K562 (cell line): ENCODE measurements around the gene ENC1. TPM values are rescaled to one million over a fixed set of nuclear protein-coding genes. Genes with fewer than 3 reads are reported as not detected.

Experiments used
- ATF1 ChIP-seq, 2 experiments: fragments of 450-650 bp in 1 of 2; IDR thresholded peaks; 2 replicates each; pipeline ENCODE4 v1.6.1; 2016; ENCODE audit warnings: missing compliant biosample characterization in 1 of 2, missing genetic modification characterization in 1 of 2
- CTBP1 ChIP-seq: fragments of 450-650 bp; IDR thresholded peaks from 2 replicates; pipeline ENCODE4 v1.6.1; 2016; ENCODE audit warnings: borderline replicate concordance
- FOSL1 ChIP-seq: fragments of 200-800 bp; sonication (Bioruptor generic); conservative IDR thresholded peaks from 2 replicates; pipeline ENCODE4 v1.6.1; 2016; ENCODE audit warnings: missing genetic modification characterization, missing compliant biosample characterization
- HES1 ChIP-seq: fragments of 450-650 bp; IDR thresholded peaks from 2 replicates; pipeline ENCODE4 v1.6.1; 2016; ENCODE audit warnings: low read depth, mild to moderate bottlenecking, moderate library complexity
- KLF10 ChIP-seq: fragments of 250-450 bp; sonication (Bioruptor Pico); IDR thresholded peaks from 2 replicates; pipeline ENCODE4 v1.6.1; 2021; ENCODE audit warnings: matching md5 sums
- L3MBTL2 ChIP-seq: fragments of 450-650 bp; IDR thresholded peaks from 2 replicates; pipeline ENCODE4 v1.6.1; 2016; ENCODE audit warnings: mild to moderate bottlenecking, moderate library complexity
- PML ChIP-seq: IDR thresholded peaks from 2 replicates; pipeline ENCODE4 v1.6.1; 2012; ENCODE audit warnings: low read length, inconsistent platforms
- POLR2AphosphoS5 ChIP-seq: IDR thresholded peaks from 2 replicates; pipeline ENCODE4 v1.6.1; 2011; ENCODE audit warnings: mild to moderate bottlenecking, low read depth, low read length, moderate library complexity; ENCODE audit not compliant: control insufficient read depth, insufficient read depth
- RB1 ChIP-seq: fragments of 450-650 bp; IDR thresholded peaks from 2 replicates; pipeline ENCODE4 v1.6.1; 2017; ENCODE audit warnings: low read depth, mild to moderate bottlenecking
- SRF ChIP-seq, 2 experiments: fragments of 250-450, 450-650 bp in 1 of 2; sonication (Bioruptor Pico) in 1 of 2; sonication (generic) in 1 of 2; formaldehyde crosslinking; IDR thresholded peaks; 2 replicates each; pipeline versions ENCODE4 v1.5.0 to v1.5.1; 2020 to 2022; ENCODE audit warnings: mild to moderate bottlenecking in 1 of 2, missing genetic modification reagents in 1 of 2
- STAG1 ChIP-seq: sonication (generic); formaldehyde crosslinking; IDR thresholded peaks from 2 replicates; pipeline ENCODE4 v1.5.0; 2020; ENCODE audit warnings: missing genetic modification reagents, borderline replicate concordance
- TBP ChIP-seq: optimal IDR thresholded peaks from 2 replicates; pipeline ENCODE3; 2011; ENCODE audit warnings: low read depth, low read length, improper control_type of control experiment
- TFAP4 ChIP-seq: sonication (generic); formaldehyde crosslinking; IDR thresholded peaks from 2 replicates; pipeline ENCODE4 v1.8.0; 2022; ENCODE audit warnings: missing genetic modification reagents, mild to moderate bottlenecking, moderate library complexity, borderline replicate concordance
- TOE1 ChIP-seq, 2 experiments: fragments of 450-650 bp in 1 of 2; sonication (generic) in 1 of 2; formaldehyde crosslinking in 1 of 2; IDR thresholded peaks; 2 replicates each; pipeline versions ENCODE4 v1.7.1 to v1.8.0; 2016 to 2022; ENCODE audit warnings: borderline replicate concordance in 2 of 2, mild to moderate bottlenecking in 2 of 2, antibody characterized with exemption in 1 of 2, inconsistent platforms in 1 of 2, low read depth in 1 of 2, missing genetic modification reagents in 1 of 2, moderate library complexity in 1 of 2
- ZNF347 ChIP-seq: fragments of 450-650 bp; formaldehyde crosslinking; IDR thresholded peaks from 2 replicates; pipeline ENCODE4 v1.4.0; 2020; ENCODE audit warnings: low read depth, mild to moderate bottlenecking, moderate library complexity
- ZNF695 ChIP-seq: fragments of 450-650 bp; formaldehyde crosslinking; IDR thresholded peaks from 2 replicates; pipeline ENCODE4 v1.4.0; 2020; ENCODE audit warnings: mild to moderate bottlenecking, moderate library complexity
- ZNF830 ChIP-seq: fragments of 250-450 bp; sonication (Bioruptor Pico); IDR thresholded peaks from 2 replicates; pipeline ENCODE4 v1.5.0; 2021; ENCODE audit warnings: mild to moderate bottlenecking
- polyA plus RNA-seq, 8 experiments: library from polyadenylated mRNA; depleted of rRNA in 4 of 8; stranded (reverse) in 5 of 8; unstranded in 3 of 8; fragments of >200 nt; fragmentation: Nextera tagmentation in 2 of 8; fragmentation: Illumina TruSeq in 1 of 8; extraction: Ambion mirVana in 2 of 8; extraction: Trizol in 1 of 8; gene quantifications; 2 replicates each; pipeline versions ENCODE4 v1.2.1 to v1.2.3, GENCODE V29; 2011 to 2014; ENCODE audit warnings: inconsistent platforms in 1 of 8, missing spikeins in 1 of 8
- total RNA-seq, 7 experiments: library from RNA; depleted of rRNA in 6 of 7; stranded (reverse); fragments of >200 nt in 6 of 7; fragmentation: Illumina TruSeq in 2 of 7; extraction: Trizol in 2 of 7; gene quantifications; 2 replicates each; pipeline versions ENCODE4 v1.2.1 to v1.2.3, GENCODE V29; 2011 to 2021; ENCODE audit warnings: low replicate concordance in 1 of 7
- TF ChIP-seq, protein P1 (sequence below): fragments of 450-650 bp; formaldehyde crosslinking; IDR thresholded peaks from 2 replicates; pipeline ENCODE4 v1.4.0; 2020; ENCODE audit warnings: mild to moderate bottlenecking, moderate library complexity
- TF ChIP-seq, protein P2 (sequence below), 3 experiments: IDR thresholded peaks in 2 of 3; conservative IDR thresholded peaks in 1 of 3; 2 replicates each; pipeline ENCODE4 v1.5.1; 2011 to 2012; ENCODE audit warnings: low read length in 3 of 3, mild to moderate bottlenecking in 3 of 3, control low read depth in 2 of 3, improper control_type of control experiment in 1 of 3, inconsistent platforms in 1 of 3, low read depth in 1 of 3, mixed read lengths in 1 of 3, moderate library complexity in 1 of 3; ENCODE audit not compliant: insufficient read depth in 2 of 3

ENC1 gene
- total and polyA plus RNA-seq, 9 of the 15 experiments (the other 6 are each of a cell fraction or from before 2014, with no cell fraction given): 0.17 to 3.2 (median 0.97) TPM

DNA sequence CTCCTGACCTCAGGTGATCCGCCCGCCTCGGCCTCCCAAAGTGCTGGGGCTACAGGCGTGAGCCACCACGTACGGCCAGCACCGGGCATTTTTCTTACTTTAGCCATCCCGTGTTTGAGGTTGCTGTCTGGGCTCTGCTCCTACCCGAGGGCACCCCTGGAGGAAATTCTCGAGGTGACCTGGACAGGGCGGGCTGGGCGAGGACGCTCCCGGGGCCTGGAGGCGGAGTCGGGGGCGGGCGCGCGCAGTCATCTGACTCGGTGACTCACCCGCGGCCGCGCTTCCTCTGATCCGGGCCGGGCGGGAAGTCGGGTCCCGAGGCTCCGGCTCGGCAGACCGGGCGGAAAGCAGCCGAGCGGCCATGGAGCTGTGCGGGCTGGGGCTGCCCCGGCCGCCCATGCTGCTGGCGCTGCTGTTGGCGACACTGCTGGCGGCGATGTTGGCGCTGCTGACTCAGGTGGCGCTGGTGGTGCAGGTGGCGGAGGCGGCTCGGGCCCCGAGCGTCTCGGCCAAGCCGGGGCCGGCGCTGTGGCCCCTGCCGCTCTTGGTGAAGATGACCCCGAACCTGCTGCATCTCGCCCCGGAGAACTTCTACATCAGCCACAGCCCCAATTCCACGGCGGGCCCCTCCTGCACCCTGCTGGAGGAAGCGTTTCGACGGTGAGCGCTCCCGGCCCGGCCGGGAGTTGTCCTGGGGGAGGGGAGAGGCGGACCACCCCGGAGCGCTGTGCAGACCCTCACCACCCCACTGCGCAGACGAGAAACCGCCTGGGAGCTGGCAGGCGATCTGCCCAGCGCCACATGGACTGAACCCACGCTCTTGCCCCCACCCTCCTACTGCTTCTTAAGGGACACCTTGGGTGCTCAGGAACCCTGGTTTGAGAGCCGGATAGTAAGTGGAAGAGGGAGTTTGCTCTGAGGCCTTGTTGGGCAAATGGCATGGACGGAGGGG, 44.6 kb upstream of the ENC1 start, which contains the start of gene HEXB (continued):
- TF ChIP-seq, protein P1, sequence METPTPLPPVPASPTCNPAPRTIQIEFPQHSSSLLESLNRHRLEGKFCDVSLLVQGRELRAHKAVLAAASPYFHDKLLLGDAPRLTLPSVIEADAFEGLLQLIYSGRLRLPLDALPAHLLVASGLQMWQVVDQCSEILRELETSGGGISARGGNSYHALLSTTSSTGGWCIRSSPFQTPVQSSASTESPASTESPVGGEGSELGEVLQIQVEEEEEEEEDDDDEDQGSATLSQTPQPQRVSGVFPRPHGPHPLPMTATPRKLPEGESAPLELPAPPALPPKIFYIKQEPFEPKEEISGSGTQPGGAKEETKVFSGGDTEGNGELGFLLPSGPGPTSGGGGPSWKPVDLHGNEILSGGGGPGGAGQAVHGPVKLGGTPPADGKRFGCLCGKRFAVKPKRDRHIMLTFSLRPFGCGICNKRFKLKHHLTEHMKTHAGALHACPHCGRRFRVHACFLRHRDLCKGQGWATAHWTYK (CRISPR knock-in tag): peak; percentile 70; the same call in 1 of the 2 replicates
- peak; percentile 87 for TF ChIP-seq TFAP4 (CRISPR knock-in tag)
- peak; percentile 69 for TF ChIP-seq POLR2AphosphoS5
- TF ChIP-seq L3MBTL2: peak; percentile 78
- TF ChIP-seq HES1: no peak
- TF ChIP-seq STAG1: 0 out of 2 replicates have a peak, but pooled peaks have one; percentile 7
- peak; percentile 32; the same call in 1 of the 2 replicates for TF ChIP-seq CTBP1
- no peak for TF ChIP-seq ATF1 (CRISPR knock-in tag; IDR thresholded peaks at IDR 0.05)
- TF ChIP-seq ATF1 (tag; IDR thresholded peaks at IDR 0.05): peak; percentile 46; the same call in 1 of the 2 replicates
- TF ChIP-seq KLF10 (CRISPR knock-in tag): no peak
- TF ChIP-seq RB1: peak; percentile 89
- TF ChIP-seq, protein P2, sequence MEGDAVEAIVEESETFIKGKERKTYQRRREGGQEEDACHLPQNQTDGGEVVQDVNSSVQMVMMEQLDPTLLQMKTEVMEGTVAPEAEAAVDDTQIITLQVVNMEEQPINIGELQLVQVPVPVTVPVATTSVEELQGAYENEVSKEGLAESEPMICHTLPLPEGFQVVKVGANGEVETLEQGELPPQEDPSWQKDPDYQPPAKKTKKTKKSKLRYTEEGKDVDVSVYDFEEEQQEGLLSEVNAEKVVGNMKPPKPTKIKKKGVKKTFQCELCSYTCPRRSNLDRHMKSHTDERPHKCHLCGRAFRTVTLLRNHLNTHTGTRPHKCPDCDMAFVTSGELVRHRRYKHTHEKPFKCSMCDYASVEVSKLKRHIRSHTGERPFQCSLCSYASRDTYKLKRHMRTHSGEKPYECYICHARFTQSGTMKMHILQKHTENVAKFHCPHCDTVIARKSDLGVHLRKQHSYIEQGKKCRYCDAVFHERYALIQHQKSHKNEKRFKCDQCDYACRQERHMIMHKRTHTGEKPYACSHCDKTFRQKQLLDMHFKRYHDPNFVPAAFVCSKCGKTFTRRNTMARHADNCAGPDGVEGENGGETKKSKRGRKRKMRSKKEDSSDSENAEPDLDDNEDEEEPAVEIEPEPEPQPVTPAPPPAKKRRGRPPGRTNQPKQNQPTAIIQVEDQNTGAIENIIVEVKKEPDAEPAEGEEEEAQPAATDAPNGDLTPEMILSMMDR (IDR thresholded peaks at IDR 0.05 in 2 of 3, conservative IDR thresholded peaks at IDR 0.05 in 1 of 3; ENCODE audit: insufficient read depth in 2 of 3, low read depth in 1 of 3, low read length in 3 of 3): peak in 1 of 3 experiments; percentile 40; a peak in 3 of 6 replicates
- TF ChIP-seq ZNF830 (CRISPR knock-in tag): 0 out of 2 replicates have a peak, but pooled peaks have one; percentile 45
- peak; percentile 47; the same call in 1 of the 2 replicates for TF ChIP-seq PML
- no peak for TF ChIP-seq ZNF695 (CRISPR knock-in tag)
- peak; percentile 68; the same call in 1 of the 2 replicates for TF ChIP-seq TOE1 (IDR thresholded peaks at IDR 0.05; ENCODE audit: borderline replicate concordance)
- peak; percentile 76; the same call in 1 of the 2 replicates for TF ChIP-seq TOE1 (CRISPR knock-in tag; IDR thresholded peaks at IDR 0.05; ENCODE audit: borderline replicate concordance, low read depth)
- TF ChIP-seq SRF (CRISPR knock-in tag; IDR thresholded peaks at IDR 0.05): 0 out of 4 replicates have a peak, but pooled peaks of 1 of the 2 experiments have one; percentile 39
- TF ChIP-seq ZNF347 (CRISPR knock-in tag): no peak
- TF ChIP-seq FOSL1 (tag): peak; percentile 95
- TF ChIP-seq TBP: peak; percentile 67
